GM18519 (cell line): ENCODE results near the gene ALK.

ENCODE experiments used
- ATAC-seq: cut with Tn5 transposase; IDR thresholded peaks from one replicate; pipeline ENCODE4 v1.9.1; 2021; ENCODE audit warnings: mild to moderate bottlenecking, moderate library complexity; ENCODE audit not compliant: unreplicated experiment, low FRiP score

The ALK gene

GRCh38 chr2:29616569-29616968, 304.8 kb downstream of the ALK start:
- ATAC-seq: no peak

- no peak for ATAC-seq
Observed at GRCh38 chr2:29615841-29616240, 305.5 kb downstream of the ALK start.

- no peak for ATAC-seq
Observed at GRCh38 chr2:29615183-29615582, 306.2 kb downstream of the ALK start.

- ATAC-seq: no peak
Observed at GRCh38 chr2:29614295-29614830, 307.0 kb downstream of the ALK start.

- no peak for ATAC-seq
Observed at GRCh38 chr2:29613792-29614266, 307.6 kb downstream of the ALK start.

GRCh38 chr2:29613067-29613466, 308.3 kb downstream of the ALK start:
- ATAC-seq: no peak

- no peak for ATAC-seq
Observed at GRCh38 chr2:29612568-29612967, 308.8 kb downstream of the ALK start.

- no peak for ATAC-seq
Observed at GRCh38 chr2:29611850-29612249, 309.5 kb downstream of the ALK start.

GRCh38 chr2:29611261-29611660, 310.1 kb downstream of the ALK start:
- ATAC-seq: no peak

- ATAC-seq: no peak
Observed at GRCh38 chr2:29610569-29610968, 310.8 kb downstream of the ALK start.

GRCh38 chr2:29607038-29607420, 314.4 kb downstream of the ALK start:
- no peak for ATAC-seq

GRCh38 chr2:29606104-29607037, 315.0 kb downstream of the ALK start:
- no peak for ATAC-seq

GRCh38 chr2:29603341-29603740, 318.0 kb downstream of the ALK start:
- ATAC-seq: no peak

GRCh38 chr2:29601872-29602271, 319.5 kb downstream of the ALK start:
- no peak for ATAC-seq

GRCh38 chr2:29601321-29601720, 320.1 kb downstream of the ALK start:
- ATAC-seq: no peak

GRCh38 chr2:29599946-29600345, 321.4 kb downstream of the ALK start:
- no peak for ATAC-seq

- no peak for ATAC-seq
Observed at GRCh38 chr2:29598978-29599377, 322.4 kb downstream of the ALK start.

- ATAC-seq: no peak
Observed at GRCh38 chr2:29597035-29597434, 324.4 kb downstream of the ALK start.

- ATAC-seq: no peak
Observed at GRCh38 chr2:29596584-29596983, 324.8 kb downstream of the ALK start.

GRCh38 chr2:29591600-29591999, 329.8 kb downstream of the ALK start:
- ATAC-seq: no peak

GRCh38 chr2:29590211-29590610, 331.2 kb downstream of the ALK start:
- no peak for ATAC-seq
